Measurements from ENCODE around the gene IGSF3.
"Not testable (repeated sequence)": the region's sequence is repeated elsewhere in the genome, so short reads cannot be mapped to it uniquely, and the experiment has no call there.

- not testable (repeated sequence) for TF ChIP-seq CTCF (conservative IDR thresholded peaks at IDR 0.05 in 1 of 2, IDR thresholded peaks at IDR 0.05 in 1 of 2; ENCODE audit: low read depth in 1 of 2, low read length in 2 of 2); EZH2 (IDR thresholded peaks at IDR 0.05; ENCODE audit: low read length, missing control alignments)
Measured at GRCh38 chr1:116622496-116622895, 45.0 kb downstream of the IGSF3 start.
